Coronary artery (tissue), 2 donors: ENCODE measurements around the gene RNF141.

ENCODE experiments used
- DNase-seq: peaks from one replicate; pipeline ENCODE4 v3.0.0-alpha.2; 2017; ENCODE audit warnings: low spot score
- H3K27ac ChIP-seq, 2 donors: fragments of 200-600 bp; sonication (generic); one replicate each; pipeline ENCODE4 v1.5.1; 2016 to 2019
- H3K4me3 ChIP-seq: fragments of 200-600 bp; sonication (generic); 2 replicates; pipeline ENCODE4 v1.5.1; 2016; ENCODE audit warnings: mild to moderate bottlenecking, moderate library complexity
- CTCF ChIP-seq: fragments of 200-600 bp; sonication (generic); IDR thresholded peaks from one replicate; pipeline ENCODE4 v1.5.1; 2019; ENCODE audit warnings: antibody characterized with exemption

RNF141 gene

DNA sequence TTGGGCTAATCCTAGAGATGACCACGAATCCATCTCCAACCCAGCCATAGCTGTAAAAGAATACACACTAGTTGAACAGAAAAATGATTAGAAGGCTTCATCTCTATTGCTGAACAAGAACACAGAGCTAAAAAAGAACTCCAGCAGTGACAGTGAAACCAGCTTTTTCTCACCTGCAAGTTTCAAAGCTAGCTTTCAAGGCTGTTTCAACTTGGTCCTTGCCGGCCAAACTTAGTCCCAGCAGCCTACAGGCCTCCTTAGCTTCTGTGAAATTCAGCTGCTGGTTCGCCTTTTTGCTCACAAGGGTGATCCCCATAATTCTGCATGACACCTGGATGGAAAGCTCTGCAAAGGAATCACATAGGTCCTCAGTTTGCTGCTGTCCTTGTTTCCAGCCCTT lies 23.0 kb upstream of the RNF141 start:
- Histone ChIP-seq H3K27ac (peak overlapping the region in 1 of 2 donors; percentile 58), H3K4me3 (peak overlapping the region; percentile 37)
- no peak for TF ChIP-seq CTCF
- no peak for DNase-seq

GRCh38 chr11:10561947-10562346 lies 21.0 kb upstream of the RNF141 start:
- H3K27ac ChIP-seq, result no peak overlapping the region
- TF ChIP-seq CTCF, result no peak
- no peak for DNase-seq
- no peak overlapping the region for H3K4me3 ChIP-seq

GRCh38 chr11:10561043-10561818 lies 20.2 kb upstream of the RNF141 start:
- Histone ChIP-seq H3K4me3 (no peak overlapping the region), H3K27ac (no peak overlapping the region)
- no peak for TF ChIP-seq CTCF

DNA sequence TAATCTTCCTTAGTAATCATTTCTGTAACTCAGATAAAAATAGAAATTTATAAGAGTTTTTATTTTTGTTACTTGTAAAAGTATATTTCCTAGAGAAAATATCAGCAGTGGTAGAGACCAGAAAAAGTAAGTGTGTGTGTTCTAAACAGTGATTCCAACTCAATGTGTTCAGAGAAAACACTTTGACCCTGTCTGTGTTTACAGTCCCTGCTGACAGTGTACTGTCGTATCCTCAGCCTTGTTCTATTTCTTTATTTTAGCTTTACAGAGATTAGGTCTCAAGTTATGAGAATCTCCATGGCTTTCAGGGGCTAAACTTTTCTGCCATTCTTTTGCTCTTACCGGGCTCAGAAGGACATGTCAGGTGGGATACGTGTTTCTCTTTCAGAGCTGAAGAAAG lies 17.3 kb upstream of the RNF141 start:
- Histone ChIP-seq H3K4me3 (no peak overlapping the region), H3K27ac (no peak overlapping the region)
- DNase-seq, result no peak
- no peak for TF ChIP-seq CTCF

More at GRCh38 chr11:10561043-10561818, 20.2 kb upstream of the RNF141 start:
- no peak for DNase-seq

GRCh38 chr11:10556590-10556989 lies 15.6 kb upstream of the RNF141 start:
- H3K27ac ChIP-seq, result no peak overlapping the region
- TF ChIP-seq CTCF, result no peak
- DNase-seq, result no peak
- H3K4me3 ChIP-seq, result no peak overlapping the region

GRCh38 chr11:10551845-10552352 lies 10.9 kb upstream of the RNF141 start:
- no peak for TF ChIP-seq CTCF
- no peak for DNase-seq
- H3K27ac ChIP-seq, result no peak overlapping the region
- no peak overlapping the region for H3K4me3 ChIP-seq

GRCh38 chr11:10551290-10551592 lies 10.3 kb upstream of the RNF141 start:
- Histone ChIP-seq H3K4me3 (no peak overlapping the region), H3K27ac (no peak overlapping the region)
- DNase-seq, result no peak
- no peak for TF ChIP-seq CTCF
